Neural cell (in vitro differentiated cells): ENCODE measurements around the gene MAP4K2. TPM values are rescaled to one million over a fixed set of nuclear protein-coding genes. Genes with fewer than 3 reads are reported as not detected.
"Not testable (repeated sequence)": the region's sequence is repeated elsewhere in the genome, so short reads cannot be mapped to it uniquely, and the experiment has no call there.

ENCODE experiments used
- H2AFZ ChIP-seq: fragments of 200-600, 300-800 bp; sonication (generic), shearing (Covaris generic); 2 replicates; pipeline ENCODE4 v1.6.0; 2014; ENCODE audit warnings: low read depth, mild to moderate bottlenecking, antibody characterized with exemption, low read length, moderate library complexity
- H3F3A ChIP-seq: fragments of 200-600 bp; shearing (Covaris generic); 2 replicates; pipeline ENCODE4 v1.6.1; 2016; ENCODE audit warnings: mild to moderate bottlenecking, moderate library complexity, mixed read lengths, antibody characterized with exemption, low read length; ENCODE audit not compliant: insufficient read depth, poor library complexity, severe bottlenecking
- H3K27ac ChIP-seq: fragments of 200-600, 300-800 bp; sonication (generic), shearing (Covaris generic); 2 replicates; pipeline ENCODE4 v1.5.1; 2014; ENCODE audit warnings: mild to moderate bottlenecking, low read length, moderate library complexity
- H3K27me3 ChIP-seq: fragments of 300-800, 200-600 bp; sonication (generic), shearing (Covaris generic); 2 replicates; pipeline ENCODE4 v1.6.0; 2014; ENCODE audit warnings: mild to moderate bottlenecking, low read depth, low read length, moderate library complexity; ENCODE audit not compliant: insufficient read depth
- H3K36me3 ChIP-seq: fragments of 300-800, 200-600 bp; sonication (generic), shearing (Covaris generic); 2 replicates; pipeline ENCODE4 v1.5.1; 2014; ENCODE audit warnings: mild to moderate bottlenecking, antibody characterized with exemption, low read length, moderate library complexity; ENCODE audit not compliant: insufficient read depth
- H3K4me2 ChIP-seq: fragments of 300-800, 200-600 bp; sonication (generic), shearing (Covaris generic); 2 replicates; pipeline ENCODE4 v1.6.0; 2014; ENCODE audit warnings: mild to moderate bottlenecking, low read length
- H3K4me3 ChIP-seq: fragments of 300-800, 200-600 bp; sonication (generic), shearing (Covaris generic); 2 replicates; pipeline ENCODE4 v1.5.1; 2014; ENCODE audit warnings: mild to moderate bottlenecking, low read length, moderate library complexity
- H3K79me2 ChIP-seq: fragments of 200-600 bp; shearing (Covaris generic); replicated peaks from 2 replicates; pipeline ENCODE4 v1.6.0; 2014; ENCODE audit warnings: mild to moderate bottlenecking, low read length, moderate library complexity; ENCODE audit not compliant: insufficient read depth
- H3K9ac ChIP-seq: fragments of 300-800, 200-600 bp; sonication (generic), shearing (Covaris generic); 2 replicates; pipeline ENCODE4 v1.6.1; 2016; ENCODE audit warnings: mild to moderate bottlenecking, low read length, mixed read lengths
- H3K9me2 ChIP-seq: fragments of 200-600 bp; shearing (Covaris generic); 2 replicates; pipeline ENCODE4 v1.6.1; 2016; ENCODE audit warnings: mild to moderate bottlenecking, low read length, mixed read lengths; ENCODE audit not compliant: insufficient read depth
- H3K9me3 ChIP-seq: fragments of 200-600, 300-800 bp; sonication (generic), shearing (Covaris generic); 2 replicates; pipeline ENCODE4 v1.6.1; 2016; ENCODE audit warnings: mild to moderate bottlenecking, mixed run types, low read length, moderate library complexity, mixed read lengths
- H4K20me1 ChIP-seq: fragments of 200-600 bp; shearing (Covaris generic); 2 replicates; pipeline ENCODE4 v1.6.1; 2016; ENCODE audit warnings: mild to moderate bottlenecking, mixed run types; ENCODE audit not compliant: insufficient read depth
- CTCF ChIP-seq: fragments of 450-650 bp; IDR thresholded peaks from 2 replicates; pipeline ENCODE4 v1.5.1; 2014; ENCODE audit warnings: antibody characterized with exemption, mild to moderate bottlenecking, moderate library complexity; ENCODE audit not compliant: poor library complexity, severe bottlenecking
- EP300 ChIP-seq: fragments of 450-650 bp; conservative IDR thresholded peaks from 2 replicates; pipeline ENCODE4 v1.6.1; 2014; ENCODE audit warnings: antibody characterized with exemption, mild to moderate bottlenecking, moderate library complexity; ENCODE audit not compliant: poor library complexity, severe bottlenecking
- EZH2 ChIP-seq: fragments of 200-600, 300-800 bp; shearing (Covaris generic), sonication (generic); IDR thresholded peaks from 2 replicates; pipeline ENCODE4 v1.6.1; 2014; ENCODE audit warnings: antibody characterized with exemption, low read length, borderline replicate concordance, mild to moderate bottlenecking; ENCODE audit not compliant: insufficient read depth, poor library complexity, severe bottlenecking
- MXI1 ChIP-seq: fragments of 450-650 bp; conservative IDR thresholded peaks from 2 replicates; pipeline ENCODE4 v1.6.1; 2014; ENCODE audit warnings: antibody characterized with exemption, mild to moderate bottlenecking; ENCODE audit not compliant: poor library complexity, severe bottlenecking
- POLR2AphosphoS5 ChIP-seq: IDR thresholded peaks from 2 replicates; pipeline ENCODE4 v1.6.1; 2012
- RAD21 ChIP-seq: fragments of 450-650 bp; conservative IDR thresholded peaks from 2 replicates; pipeline ENCODE4 v1.6.1; 2014; ENCODE audit warnings: antibody characterized with exemption, mild to moderate bottlenecking, moderate library complexity
- SMC3 ChIP-seq: fragments of 450-650 bp; conservative IDR thresholded peaks from 2 replicates; pipeline ENCODE4 v1.6.1; 2014; ENCODE audit warnings: antibody characterized with exemption, mild to moderate bottlenecking, moderate library complexity; ENCODE audit not compliant: poor library complexity
- polyA plus RNA-seq: library from polyadenylated mRNA; depleted of rRNA; stranded (reverse); fragments of >200 nt; gene quantifications from 2 replicates; pipeline ENCODE4 v1.2.3, GENCODE V29; 2014
- TF ChIP-seq, protein P1 (sequence below): IDR thresholded peaks from 2 replicates; pipeline ENCODE4 v1.6.1; 2012; ENCODE audit warnings: borderline replicate concordance

Gene MAP4K2
- polyA plus RNA-seq, 1 donor from 2014 or later: 12.4 TPM

DNA sequence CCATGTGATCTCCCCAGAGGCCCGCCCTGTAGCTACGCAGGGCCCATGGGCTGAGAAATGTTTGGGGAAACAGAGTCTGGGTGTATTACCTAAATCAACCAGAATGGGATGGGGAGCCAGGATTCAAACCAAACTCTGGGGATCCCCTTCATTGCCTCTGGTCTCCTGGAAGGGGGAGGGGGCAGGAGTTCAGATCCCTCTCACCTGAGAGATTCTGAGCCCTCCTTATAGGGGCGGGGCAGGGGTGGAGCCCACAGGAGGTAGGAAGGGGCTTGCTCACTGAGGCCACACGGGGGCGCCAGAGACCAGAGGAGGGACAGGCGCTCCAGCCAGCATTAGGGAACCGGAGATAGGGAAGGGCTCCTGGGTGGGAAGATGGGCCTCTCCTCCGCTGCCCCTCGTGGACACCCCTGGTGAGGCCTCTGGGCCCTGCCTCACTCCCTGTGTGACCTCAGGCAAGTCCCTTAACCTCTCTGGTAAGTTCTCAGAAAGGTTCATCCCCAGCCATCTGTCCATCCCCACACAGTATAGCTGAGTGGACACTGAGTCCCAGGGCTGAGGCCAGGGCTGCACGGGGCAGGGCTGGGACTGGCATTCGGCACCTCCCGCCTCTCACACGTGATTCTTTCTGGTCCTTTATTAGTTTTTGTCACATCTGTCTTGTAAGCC is 44.1 kb upstream of the MAP4K2 start:
- H3K27me3 ChIP-seq: peaks cover 25% of the 10 kb centered on the region
- TF ChIP-seq EZH2: no peak
- TF ChIP-seq EP300: no peak
- peak; percentile 93 for TF ChIP-seq RAD21
- peak; percentile 80 for TF ChIP-seq SMC3
- TF ChIP-seq CTCF: peak; percentile 95
- TF ChIP-seq MXI1: no peak
- TF ChIP-seq, protein P1, sequence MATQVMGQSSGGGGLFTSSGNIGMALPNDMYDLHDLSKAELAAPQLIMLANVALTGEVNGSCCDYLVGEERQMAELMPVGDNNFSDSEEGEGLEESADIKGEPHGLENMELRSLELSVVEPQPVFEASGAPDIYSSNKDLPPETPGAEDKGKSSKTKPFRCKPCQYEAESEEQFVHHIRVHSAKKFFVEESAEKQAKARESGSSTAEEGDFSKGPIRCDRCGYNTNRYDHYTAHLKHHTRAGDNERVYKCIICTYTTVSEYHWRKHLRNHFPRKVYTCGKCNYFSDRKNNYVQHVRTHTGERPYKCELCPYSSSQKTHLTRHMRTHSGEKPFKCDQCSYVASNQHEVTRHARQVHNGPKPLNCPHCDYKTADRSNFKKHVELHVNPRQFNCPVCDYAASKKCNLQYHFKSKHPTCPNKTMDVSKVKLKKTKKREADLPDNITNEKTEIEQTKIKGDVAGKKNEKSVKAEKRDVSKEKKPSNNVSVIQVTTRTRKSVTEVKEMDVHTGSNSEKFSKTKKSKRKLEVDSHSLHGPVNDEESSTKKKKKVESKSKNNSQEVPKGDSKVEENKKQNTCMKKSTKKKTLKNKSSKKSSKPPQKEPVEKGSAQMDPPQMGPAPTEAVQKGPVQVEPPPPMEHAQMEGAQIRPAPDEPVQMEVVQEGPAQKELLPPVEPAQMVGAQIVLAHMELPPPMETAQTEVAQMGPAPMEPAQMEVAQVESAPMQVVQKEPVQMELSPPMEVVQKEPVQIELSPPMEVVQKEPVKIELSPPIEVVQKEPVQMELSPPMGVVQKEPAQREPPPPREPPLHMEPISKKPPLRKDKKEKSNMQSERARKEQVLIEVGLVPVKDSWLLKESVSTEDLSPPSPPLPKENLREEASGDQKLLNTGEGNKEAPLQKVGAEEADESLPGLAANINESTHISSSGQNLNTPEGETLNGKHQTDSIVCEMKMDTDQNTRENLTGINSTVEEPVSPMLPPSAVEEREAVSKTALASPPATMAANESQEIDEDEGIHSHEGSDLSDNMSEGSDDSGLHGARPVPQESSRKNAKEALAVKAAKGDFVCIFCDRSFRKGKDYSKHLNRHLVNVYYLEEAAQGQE: no peak
- TF ChIP-seq POLR2AphosphoS5: no peak
- H3K27ac ChIP-seq: no peak overlapping the region
- no peaks in the 10 kb centered on the region for H3K9me3 ChIP-seq
- H4K20me1 ChIP-seq: no peaks in the 10 kb centered on the region
- no peaks in the 10 kb centered on the region for H3K79me2 ChIP-seq
- H3K9ac ChIP-seq: no peak overlapping the region
- H3K36me3 ChIP-seq: no peaks in the 10 kb centered on the region
- H3K9me2 ChIP-seq: no peaks in the 10 kb centered on the region
- no peak overlapping the region for H2AFZ ChIP-seq
- no peaks in the 10 kb centered on the region for H3F3A ChIP-seq
- H3K4me3 ChIP-seq: no peak overlapping the region
- no peak overlapping the region for H3K4me2 ChIP-seq

DNA sequence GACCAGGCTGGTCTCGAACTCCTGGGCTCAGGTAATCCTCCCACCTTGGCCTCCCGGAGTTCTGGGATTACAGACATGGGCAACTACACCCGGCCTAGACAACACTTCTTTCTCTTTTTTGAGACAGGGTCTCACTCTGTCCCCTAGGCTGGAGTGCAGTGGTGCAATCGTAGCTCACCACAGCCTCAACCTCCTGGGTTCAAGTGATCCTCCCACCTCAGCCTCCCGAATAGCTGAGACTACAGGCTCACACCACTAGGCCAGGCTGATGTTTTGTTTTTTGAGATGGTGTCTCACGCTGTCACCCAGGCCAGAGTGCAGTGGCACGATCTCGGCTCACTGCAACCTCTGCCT is 42.7 kb upstream of the MAP4K2 start:
- H3K4me3 ChIP-seq, H3K9ac ChIP-seq, H3K4me2 ChIP-seq, H3K79me2 ChIP-seq, H4K20me1 ChIP-seq, H3F3A ChIP-seq, H3K9me2 ChIP-seq, H3K9me3 ChIP-seq, H2AFZ ChIP-seq, H3K36me3 ChIP-seq, H3K27ac ChIP-seq: not testable (repeated sequence)
- H3K27me3 ChIP-seq: peaks cover 25% of the 10 kb centered on the region
